Mucosa of descending colon (tissue), 3 donors: ENCODE data around the gene RRH. TPM values are rescaled to one million over a fixed set of nuclear protein-coding genes. Genes with fewer than 3 reads are reported as not detected.
A peak's percentile ranks its signal among the peaks of the same experiment; 100 is the strongest.

Source experiments
- ATAC-seq: fragments of 200-7000 bp; cut with Tn5 transposase; one replicate; pipeline ENCODE4 v1.9.1; 2020; ENCODE audit warnings: mild to moderate bottlenecking, moderate library complexity
- DNase-seq, 3 donors: peaks; one replicate each; pipeline ENCODE4 v3.0.0-alpha.2; 2020
- H3K36me3 ChIP-seq: fragments of 200-600 bp; one replicate; pipeline ENCODE4 v1.8.0; 2021; ENCODE audit warnings: low read depth, mild to moderate bottlenecking
- H3K4me1 ChIP-seq: fragments of 200-600 bp; one replicate; pipeline ENCODE4 v1.8.0; 2021; ENCODE audit warnings: low read depth, mild to moderate bottlenecking
- H3K4me3 ChIP-seq: fragments of 200-600 bp; one replicate; pipeline ENCODE4 v1.8.0; 2021; ENCODE audit warnings: mild to moderate bottlenecking
- H3K9me3 ChIP-seq: fragments of 200-600 bp; one replicate; pipeline ENCODE4 v1.8.0; 2021; ENCODE audit warnings: mild to moderate bottlenecking
- intact Hi-C, 2 donors: fragments of 100-400 bp; cut with DNase I in 1 of 2; cut with micrococcal nuclease in 1 of 2; formaldehyde crosslinking; loops; one replicate each; pipeline versions ENCODE4 v1.11.0 to v1.11.1; 2022; cut with DNase I, micrococcal nuclease
- total RNA-seq, 3 donors: library from RNA; stranded (reverse); fragmentation: NEBNext Ultra II Directional in 2 of 3; extraction: Animal tissue kit (Norgen Biotek cat#: 25700) in 2 of 3; gene quantifications; one replicate each; pipeline versions ENCODE4 v1.2.1 to v1.2.4, GENCODE V29; 2021 to 2023
- TF ChIP-seq, protein P1 (sequence below): fragments of 200-600 bp; IDR thresholded peaks from one replicate; pipeline ENCODE4 v1.8.0; 2022; ENCODE audit warnings: antibody characterized with exemption, mild to moderate bottlenecking
- donor health status: DM: no; HTN: no; CAD: no; lungs with moderate emphysema.
- donor health status: DM: no; HTN: no; CAD: no.
- donor health status: DM: no; HTN: yes; CAD: no.

RRH gene
- total RNA-seq, 3 donors from 2014 or later = not detected

DNA sequence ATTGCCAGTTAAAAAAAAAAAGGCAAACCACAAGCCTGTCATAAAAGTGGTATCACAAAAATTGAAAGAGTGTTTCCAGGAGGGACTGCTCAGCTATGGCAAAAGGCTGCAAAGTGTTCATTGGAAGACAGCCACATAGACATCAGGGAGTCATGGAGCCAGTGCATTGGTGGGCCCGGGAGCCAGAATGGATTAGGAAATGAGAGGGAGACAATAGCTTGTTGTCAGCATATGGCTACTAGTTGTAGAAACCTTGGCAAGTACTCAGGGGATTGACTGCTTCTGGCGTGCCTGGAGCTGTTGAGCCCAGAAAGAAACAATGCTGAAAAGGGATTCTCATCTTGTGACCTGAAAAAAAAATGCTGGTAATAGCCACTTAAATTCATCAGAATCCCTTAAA lies 7.2 kb upstream of the RRH start:
- intact Hi-C loops = loop anchor here in 1 of 2 donors (10.0 kb wide), 1 partner anchor 396 kb away; no protein-coding TSS in a partner anchor
- Histone ChIP-seq H3K4me1 (peaks cover 7% of the 10 kb centered on the region), H3K36me3 (no peaks in the 10 kb centered on the region), H3K9me3 (no peaks in the 10 kb centered on the region), H3K4me3 (no peak overlapping the region)
- ATAC-seq = no peak
- no peak for DNase-seq
- TF ChIP-seq, protein P1, sequence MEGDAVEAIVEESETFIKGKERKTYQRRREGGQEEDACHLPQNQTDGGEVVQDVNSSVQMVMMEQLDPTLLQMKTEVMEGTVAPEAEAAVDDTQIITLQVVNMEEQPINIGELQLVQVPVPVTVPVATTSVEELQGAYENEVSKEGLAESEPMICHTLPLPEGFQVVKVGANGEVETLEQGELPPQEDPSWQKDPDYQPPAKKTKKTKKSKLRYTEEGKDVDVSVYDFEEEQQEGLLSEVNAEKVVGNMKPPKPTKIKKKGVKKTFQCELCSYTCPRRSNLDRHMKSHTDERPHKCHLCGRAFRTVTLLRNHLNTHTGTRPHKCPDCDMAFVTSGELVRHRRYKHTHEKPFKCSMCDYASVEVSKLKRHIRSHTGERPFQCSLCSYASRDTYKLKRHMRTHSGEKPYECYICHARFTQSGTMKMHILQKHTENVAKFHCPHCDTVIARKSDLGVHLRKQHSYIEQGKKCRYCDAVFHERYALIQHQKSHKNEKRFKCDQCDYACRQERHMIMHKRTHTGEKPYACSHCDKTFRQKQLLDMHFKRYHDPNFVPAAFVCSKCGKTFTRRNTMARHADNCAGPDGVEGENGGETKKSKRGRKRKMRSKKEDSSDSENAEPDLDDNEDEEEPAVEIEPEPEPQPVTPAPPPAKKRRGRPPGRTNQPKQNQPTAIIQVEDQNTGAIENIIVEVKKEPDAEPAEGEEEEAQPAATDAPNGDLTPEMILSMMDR = no peak

- Histone ChIP-seq H3K9me3 (no peaks in the 10 kb centered on the region), H3K4me3 (no peak overlapping the region), H3K4me1 (peaks cover 6% of the 10 kb centered on the region), H3K36me3 (no peaks in the 10 kb centered on the region)
- ATAC-seq = no peak
- no peak for DNase-seq
- intact Hi-C loops = loop anchor here in 1 of 2 donors (10.0 kb wide), 1 partner anchor 396 kb away; no protein-coding TSS in a partner anchor
- TF ChIP-seq, protein P1 = no peak
These were observed 6.6 kb upstream of the RRH start for GRCh38 chr4:109821185-109821584.

- H3K4me1 ChIP-seq = no peaks in the 10 kb centered on the region
- intact Hi-C loops = loop anchor here in 1 of 2 donors (10.0 kb wide), 1 partner anchor 402 kb away; no protein-coding TSS in a partner anchor
- no peaks in the 10 kb centered on the region for H3K9me3 ChIP-seq
- TF ChIP-seq, protein P1 = no peak
- no peak for DNase-seq
- no peak overlapping the region for H3K4me3 ChIP-seq
- peak; percentile 44 for ATAC-seq
- no peaks in the 10 kb centered on the region for H3K36me3 ChIP-seq
These were observed 1.1 kb upstream of the RRH start for GRCh38 chr4:109826719-109827118.

- DNase-seq = no peak
- no peaks in the 10 kb centered on the region for H3K9me3 ChIP-seq
- no peak for ATAC-seq
- no peak overlapping the region for H3K4me3 ChIP-seq
- H3K4me1 ChIP-seq = no peaks in the 10 kb centered on the region
- H3K36me3 ChIP-seq = no peaks in the 10 kb centered on the region
- intact Hi-C loops = no loop called here
- TF ChIP-seq, protein P1 = no peak
These were observed 6.0 kb downstream of the RRH start for GRCh38 chr4:109833756-109834155.

DNA sequence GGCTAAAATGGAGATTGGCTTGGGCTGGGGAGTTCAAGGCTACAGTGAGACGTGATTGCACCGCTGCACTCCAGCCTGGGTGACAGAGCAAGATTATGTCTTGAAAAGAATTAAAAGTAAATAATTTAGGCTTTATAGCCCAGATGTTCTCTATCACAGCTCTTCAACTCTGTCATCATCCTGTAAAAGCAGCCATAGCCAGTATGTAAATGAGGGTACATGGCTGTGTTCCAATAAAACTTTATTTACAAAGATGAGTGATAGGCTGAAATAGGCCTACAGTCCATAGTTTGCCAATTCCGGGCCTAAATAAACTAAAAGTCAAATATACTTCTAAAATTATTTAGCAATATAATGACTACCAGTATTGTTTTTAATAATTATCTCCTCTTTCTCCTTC lies 9.2 kb downstream of the RRH start:
- TF ChIP-seq, protein P1 = no peak
- H3K4me1 ChIP-seq = no peaks in the 10 kb centered on the region
- no peaks in the 10 kb centered on the region for H3K36me3 ChIP-seq
- no peak for ATAC-seq
- DNase-seq = no peak
- no peaks in the 10 kb centered on the region for H3K9me3 ChIP-seq
- intact Hi-C loops = no loop called here
- H3K4me3 ChIP-seq = no peak overlapping the region
